ENCODE results near the gene DGKD.

DNA sequence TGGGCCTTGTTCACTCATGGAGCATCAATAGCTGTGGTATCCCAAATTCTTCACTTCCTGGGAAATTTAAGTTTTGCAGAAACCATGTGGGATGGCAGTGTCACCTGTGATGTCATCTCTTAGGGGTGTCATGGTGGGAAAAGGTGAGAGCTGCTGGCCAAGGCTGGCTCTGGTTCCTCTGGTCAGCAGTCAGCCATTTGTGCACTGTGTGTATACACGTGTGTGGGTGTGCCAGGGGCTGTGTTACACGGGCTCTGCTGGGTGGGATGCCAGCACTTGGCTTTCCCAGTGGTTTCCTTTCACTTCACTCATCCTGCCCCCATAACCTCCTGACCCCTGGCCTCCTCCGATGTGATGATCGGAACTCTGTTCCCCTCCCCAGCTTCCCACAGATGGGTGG, 25.4 kb upstream of the DGKD start:
- TF ChIP-seq CTCF (IDR thresholded peaks at IDR 0.05 in 8 of 11, conservative IDR thresholded peaks at IDR 0.05 in 3 of 11): no peak
- no peak for TF ChIP-seq POLR2A (IDR thresholded peaks at IDR 0.05)
- TF ChIP-seq POLR2AphosphoS5 (IDR thresholded peaks at IDR 0.05): no peak

All from spleen (tissue), 7 donors.